HCT116 (cell line): Measurements from ENCODE around the gene SMIM24.

ENCODE experiments used
- CTCF ChIP-seq, 3 experiments: fragments of 200-600 bp in 1 of 3; sonication (generic) in 1 of 3; IDR thresholded peaks in 2 of 3; conservative IDR thresholded peaks in 1 of 3; 2 replicates each; pipeline ENCODE4 v1.5.1; 2012 to 2017; ENCODE audit warnings: low read depth in 2 of 3, low read length in 2 of 3, antibody characterized with exemption in 1 of 3, borderline replicate concordance in 1 of 3, control low read depth in 1 of 3, mild to moderate bottlenecking in 1 of 3, mixed read lengths in 1 of 3, mixed run types in 1 of 3, moderate library complexity in 1 of 3; ENCODE audit not compliant: insufficient read depth in 1 of 3
- EGR1 ChIP-seq: IDR thresholded peaks from 2 replicates; pipeline ENCODE4 v1.6.1; 2012; ENCODE audit warnings: low read depth
- EZH2 ChIP-seq: fragments of 200-600 bp; sonication (generic); IDR thresholded peaks from 2 replicates; pipeline ENCODE4 v1.6.1; 2017; ENCODE audit warnings: antibody characterized with exemption, mixed run types
- EZH2phosphoT487 ChIP-seq: fragments of 200-600 bp; IDR thresholded peaks from 2 replicates; pipeline ENCODE4 v1.6.1; 2018; ENCODE audit warnings: antibody characterized with exemption, borderline replicate concordance
- JUND ChIP-seq: IDR thresholded peaks from 2 replicates; pipeline ENCODE4 v1.6.1; 2012
- POLR2A ChIP-seq: IDR thresholded peaks from 2 replicates; pipeline ENCODE4 v1.7.0; 2011; ENCODE audit warnings: borderline replicate concordance; ENCODE audit not compliant: insufficient read depth, insufficient read length; ENCODE audit errors: extremely low read depth
- POLR2AphosphoS5 ChIP-seq: IDR thresholded peaks from 2 replicates; pipeline ENCODE4 v1.6.1; 2011; ENCODE audit warnings: mild to moderate bottlenecking, low read depth, low read length, moderate library complexity
- RAD21 ChIP-seq: IDR thresholded peaks from 2 replicates; pipeline ENCODE4 v1.6.1; 2012; ENCODE audit warnings: low read depth, mild to moderate bottlenecking
- REST ChIP-seq: IDR thresholded peaks from 2 replicates; pipeline ENCODE4 v1.6.1; 2012; ENCODE audit warnings: low read depth
- SIN3A ChIP-seq: IDR thresholded peaks from 2 replicates; pipeline ENCODE4 v1.6.1; 2012; ENCODE audit warnings: low read depth
- SP1 ChIP-seq: IDR thresholded peaks from 2 replicates; pipeline ENCODE4 v1.6.1; 2012; ENCODE audit warnings: low read depth
- YY1 ChIP-seq: IDR thresholded peaks from 2 replicates; pipeline ENCODE4 v1.6.1; 2011; ENCODE audit warnings: low read length, low read depth, moderate library complexity, mild to moderate bottlenecking; ENCODE audit not compliant: insufficient replicate concordance; ENCODE audit errors: extremely low read depth
- ZBTB33 ChIP-seq: IDR thresholded peaks from 2 replicates; pipeline ENCODE4 v1.6.1; 2011; ENCODE audit warnings: mild to moderate bottlenecking, low read length, moderate library complexity; ENCODE audit not compliant: insufficient replicate concordance; ENCODE audit errors: extremely low read depth
- ZFX ChIP-seq: fragments of 450-650 bp; IDR thresholded peaks from 2 replicates; pipeline ENCODE4 v1.6.1; 2017

GRCh38 chr19:3493651-3494050 lies 13.3 kb upstream of the SMIM24 start:
- TF ChIP-seq JUND, result no peak
- no peak for TF ChIP-seq EZH2
- TF ChIP-seq CTCF (IDR thresholded peaks at IDR 0.05 in 2 of 3, conservative IDR thresholded peaks at IDR 0.05 in 1 of 3; ENCODE audit: borderline replicate concordance in 1 of 3, insufficient read depth in 1 of 3, low read depth in 2 of 3, low read length in 2 of 3), result no peak
- TF ChIP-seq ZFX, result no peak
- no peak for TF ChIP-seq SP1
- TF ChIP-seq SIN3A, result no peak
- TF ChIP-seq POLR2A, result no peak
- TF ChIP-seq RAD21, result no peak
- TF ChIP-seq POLR2AphosphoS5, result no peak
- no peak for TF ChIP-seq EGR1
- no peak for TF ChIP-seq EZH2phosphoT487
- TF ChIP-seq YY1, result no peak
- TF ChIP-seq ZBTB33, result no peak
- no peak for TF ChIP-seq REST
